Testis (tissue), 3 donors: ENCODE measurements around the gene L3MBTL4. TPM values are rescaled to one million over a fixed set of nuclear protein-coding genes. Genes with fewer than 3 reads are reported as not detected.
A peak's percentile ranks its signal among the peaks of the same experiment; 100 is the strongest.

ENCODE experiments used
- DNase-seq: peaks from one replicate; pipeline ENCODE4 v3.0.0-alpha.2; 2019
- H3K27ac ChIP-seq, 2 donors: fragments of 200-600 bp; sonication (generic); one replicate each; pipeline ENCODE4 v1.5.1; 2019
- H3K27me3 ChIP-seq: fragments of 200-600 bp; sonication (generic); one replicate; pipeline ENCODE4 v1.5.1; 2019
- H3K36me3 ChIP-seq: fragments of 200-600 bp; sonication (generic); one replicate; pipeline ENCODE4 v1.5.1; 2017; ENCODE audit warnings: low read depth; ENCODE audit errors: missing control alignments
- H3K4me1 ChIP-seq: fragments of 200-600 bp; sonication (generic); one replicate; pipeline ENCODE4 v1.5.1; 2019
- H3K4me3 ChIP-seq, 2 donors: fragments of 200-600 bp; sonication (generic); one replicate each; pipeline ENCODE4 v1.5.1; 2017 to 2019
- H3K9me3 ChIP-seq: fragments of 200-600 bp; sonication (generic); one replicate; pipeline ENCODE4 v1.5.1; 2017
- POLR2A ChIP-seq: fragments of 450-650 bp; IDR thresholded peaks from one replicate; pipeline ENCODE4 v1.6.1; 2017; ENCODE audit warnings: antibody characterized with exemption, mild to moderate bottlenecking, moderate library complexity
- WGBS, 2 donors: methylation state at CpG; one replicate each; pipeline ENCODE4 v1.1.5; 2018; 5-methylcytosine and 5-hydroxymethylcytosine counted together
- intact Hi-C: fragments of 100-400 bp; cut with DNase I; formaldehyde crosslinking; loops from one replicate; pipeline ENCODE4 v1.15.1; 2023; ENCODE audit warnings: low total_unique reads
- polyA plus RNA-seq: library from polyadenylated mRNA; stranded (reverse); fragments of 350-450 nt; fragmentation: Illumina TruSeq; extraction: RNeasy Lipid Tissue Mini Kit (QIAGEN cat#74804); gene quantifications from one replicate; pipeline ENCODE4 v1.2.3, GENCODE V29; 2014; ENCODE audit warnings: low read depth, low replicate concordance; ENCODE audit not compliant: insufficient read depth
- total RNA-seq, 2 donors: library from RNA; depleted of rRNA; stranded (reverse); fragments of >200 nt; gene quantifications; one replicate each; pipeline ENCODE4 v1.2.3, GENCODE V29; 2016
- TF ChIP-seq, protein P1 (sequence below), 3 experiments: fragments of 450-650 bp in 2 of 3; fragments of 200-600 bp in 1 of 3; sonication (generic) in 1 of 3; IDR thresholded peaks; one replicate each; pipeline ENCODE4 v1.5.1; 2016 to 2019; ENCODE audit warnings: antibody characterized with exemption in 3 of 3, mild to moderate bottlenecking in 2 of 3, moderate library complexity in 1 of 3

Gene L3MBTL4
- total and polyA plus RNA-seq, 3 donors from 2014 or later = 26.6 to 50.9 (median 46.2) TPM

DNA sequence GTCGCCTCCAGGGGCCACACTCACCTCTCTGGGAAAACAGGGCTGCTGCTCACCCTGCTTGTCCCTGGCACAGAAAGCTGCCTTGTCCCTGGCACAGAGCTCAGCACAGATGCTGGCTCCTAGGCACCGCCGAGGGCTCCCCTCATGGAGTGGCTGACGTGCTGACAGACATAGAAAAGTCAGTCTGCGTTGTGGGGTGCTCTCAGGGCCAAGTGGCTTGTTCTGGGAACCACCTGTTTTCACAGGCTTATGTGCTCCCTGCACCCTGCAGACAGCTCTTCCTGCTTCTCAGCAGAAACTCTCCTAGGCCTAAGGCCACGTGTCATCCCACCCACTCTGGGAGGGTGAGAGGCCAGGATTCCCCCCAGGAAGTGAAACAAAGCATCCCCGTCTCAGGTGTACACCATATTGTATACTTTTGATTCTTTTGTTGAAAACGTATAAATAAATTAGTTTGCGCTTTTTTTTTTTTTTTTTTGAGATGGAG, 434.7 kb downstream of the L3MBTL4 start:
- H3K9me3 ChIP-seq = no peaks in the 10 kb centered on the region
- intact Hi-C loops = no loop called here
- H3K4me3 ChIP-seq = no peak overlapping the region
- no peaks in the 10 kb centered on the region for H3K27me3 ChIP-seq
- 76 to 92% methylated on average over 9 of the region's 9 CpGs for whole genome bisulfite sequencing, 2 donors
- DNase-seq = no peak
- peak overlapping the region in 1 of 2 donors; percentile 50 for H3K27ac ChIP-seq
- peaks cover 12% of the 10 kb centered on the region for H3K4me1 ChIP-seq
- TF ChIP-seq, protein P1, sequence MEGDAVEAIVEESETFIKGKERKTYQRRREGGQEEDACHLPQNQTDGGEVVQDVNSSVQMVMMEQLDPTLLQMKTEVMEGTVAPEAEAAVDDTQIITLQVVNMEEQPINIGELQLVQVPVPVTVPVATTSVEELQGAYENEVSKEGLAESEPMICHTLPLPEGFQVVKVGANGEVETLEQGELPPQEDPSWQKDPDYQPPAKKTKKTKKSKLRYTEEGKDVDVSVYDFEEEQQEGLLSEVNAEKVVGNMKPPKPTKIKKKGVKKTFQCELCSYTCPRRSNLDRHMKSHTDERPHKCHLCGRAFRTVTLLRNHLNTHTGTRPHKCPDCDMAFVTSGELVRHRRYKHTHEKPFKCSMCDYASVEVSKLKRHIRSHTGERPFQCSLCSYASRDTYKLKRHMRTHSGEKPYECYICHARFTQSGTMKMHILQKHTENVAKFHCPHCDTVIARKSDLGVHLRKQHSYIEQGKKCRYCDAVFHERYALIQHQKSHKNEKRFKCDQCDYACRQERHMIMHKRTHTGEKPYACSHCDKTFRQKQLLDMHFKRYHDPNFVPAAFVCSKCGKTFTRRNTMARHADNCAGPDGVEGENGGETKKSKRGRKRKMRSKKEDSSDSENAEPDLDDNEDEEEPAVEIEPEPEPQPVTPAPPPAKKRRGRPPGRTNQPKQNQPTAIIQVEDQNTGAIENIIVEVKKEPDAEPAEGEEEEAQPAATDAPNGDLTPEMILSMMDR (IDR thresholded peaks at IDR 0.05) = no peak
- TF ChIP-seq POLR2A = no peak
- H3K36me3 ChIP-seq = no peaks in the 10 kb centered on the region

DNA sequence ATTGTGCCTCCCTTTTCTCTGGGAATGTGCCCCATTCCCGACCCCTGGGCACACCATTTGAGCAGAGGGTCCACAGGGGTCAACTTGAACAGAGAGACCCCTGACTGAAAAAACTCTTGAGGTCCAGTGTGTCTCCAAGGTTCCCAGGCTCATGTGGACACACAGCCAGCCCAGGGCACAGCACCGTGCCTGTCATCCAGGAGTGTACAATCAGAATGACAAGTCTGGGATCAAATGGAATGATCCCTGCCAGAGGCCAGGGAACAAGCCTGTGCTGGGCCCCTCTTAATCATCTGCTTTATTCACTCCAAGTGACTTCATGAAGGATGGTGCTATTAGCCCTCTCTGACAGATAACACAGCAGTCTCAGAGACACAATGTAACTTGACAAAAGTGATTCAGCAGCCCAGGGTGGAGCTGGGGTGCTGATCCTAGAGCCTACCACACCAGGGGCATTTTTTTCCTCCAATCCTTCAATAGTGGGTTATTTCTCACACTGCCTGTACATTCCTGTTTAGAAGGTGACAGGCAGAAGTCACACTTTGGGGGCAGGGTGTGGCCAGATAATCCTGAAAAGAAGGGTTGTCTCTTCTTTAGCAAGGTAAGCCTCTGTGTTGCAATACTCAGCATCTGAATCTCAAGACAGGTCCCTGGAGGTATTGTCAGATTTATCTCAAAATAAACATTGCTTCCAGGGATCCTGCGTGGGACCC, 435.4 kb downstream of the L3MBTL4 start:
- Histone ChIP-seq H3K9me3 (no peaks in the 10 kb centered on the region), H3K4me3 (no peak overlapping the region), H3K27ac (peak overlapping the region; percentile 41 to 50), H3K36me3 (no peaks in the 10 kb centered on the region), H3K4me1 (peaks cover 12% of the 10 kb centered on the region), H3K27me3 (no peaks in the 10 kb centered on the region)
- intact Hi-C loops = no loop called here
- no peak for TF ChIP-seq POLR2A
- TF ChIP-seq, protein P1 (IDR thresholded peaks at IDR 0.05) = no peak
- DNase-seq = peak; percentile 27
- 79 to 89% methylated on average over 2 to 3 of the region's 3 CpGs for WGBS, 2 donors

DNA sequence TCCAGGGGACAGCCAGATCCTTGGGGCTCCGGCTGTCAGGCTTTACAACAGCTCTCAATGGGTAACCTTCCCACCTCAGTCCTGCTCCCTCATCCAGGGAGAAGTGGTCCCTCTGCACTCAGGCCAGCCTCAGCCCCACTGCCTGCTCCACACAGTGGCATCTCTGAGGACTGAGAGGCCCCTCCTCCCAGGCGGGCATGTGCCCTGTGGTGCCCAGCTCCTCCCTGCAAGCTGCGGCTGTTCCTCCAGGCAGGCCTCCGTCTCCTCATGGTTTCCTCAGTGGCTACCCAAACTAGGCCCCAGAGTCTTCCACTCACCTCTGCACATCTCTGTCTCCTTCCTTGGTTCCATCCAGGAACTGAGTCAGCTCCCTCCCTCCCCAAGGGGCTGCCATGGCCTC, 437.7 kb downstream of the L3MBTL4 start:
- TF ChIP-seq, protein P1 (IDR thresholded peaks at IDR 0.05) = no peak
- Histone ChIP-seq H3K27me3 (no peaks in the 10 kb centered on the region), H3K4me3 (no peak overlapping the region), H3K27ac (no peak overlapping the region), H3K9me3 (no peaks in the 10 kb centered on the region), H3K36me3 (no peaks in the 10 kb centered on the region), H3K4me1 (peaks cover 12% of the 10 kb centered on the region)
- intact Hi-C loops = no loop called here
- 90 to 96% methylated on average over 3 to 4 of the region's 4 CpGs for WGBS, 2 donors
- DNase-seq = no peak

DNA sequence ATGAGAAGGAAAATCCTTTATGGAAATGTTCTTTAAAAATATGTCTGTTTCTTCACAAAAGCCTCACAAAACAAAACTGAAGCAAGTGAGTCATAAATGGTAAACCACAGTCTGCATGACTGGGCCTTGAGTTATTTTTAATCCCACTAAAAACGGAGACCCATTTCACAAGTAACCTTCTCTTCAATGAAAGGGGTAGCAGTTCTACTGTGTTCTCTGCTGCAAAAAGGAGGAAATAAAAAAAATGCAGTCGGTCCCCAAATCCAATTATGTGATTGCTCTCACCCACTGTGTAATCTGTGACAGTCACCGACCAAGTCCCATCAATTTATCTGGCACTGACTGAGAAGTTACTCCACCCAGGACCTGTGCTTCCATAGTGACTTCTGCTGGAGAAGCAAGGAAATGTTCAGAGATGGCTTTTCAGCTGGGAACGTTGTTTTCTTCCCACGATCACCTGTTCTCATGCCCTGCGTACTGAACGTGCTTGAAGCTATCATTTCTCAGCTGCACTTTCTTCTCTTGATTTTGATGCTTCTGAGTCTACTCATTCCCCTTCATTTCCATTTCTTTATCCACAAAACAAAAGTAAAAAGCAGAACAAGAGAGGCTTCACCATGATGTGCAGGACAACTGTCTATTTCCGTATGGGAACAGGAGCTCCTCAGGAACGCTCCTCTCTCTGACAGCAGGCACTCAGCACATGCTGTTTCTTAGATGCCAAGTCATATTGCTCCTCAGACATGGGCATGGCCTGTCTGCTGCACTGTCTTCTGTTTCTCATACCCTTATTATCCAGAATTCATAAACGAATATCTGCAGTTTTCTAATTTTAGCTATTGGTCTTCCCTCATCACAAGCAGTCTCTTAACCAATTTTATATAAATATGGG, 439.4 kb downstream of the L3MBTL4 start:
- peaks cover 6% of the 10 kb centered on the region for H3K4me1 ChIP-seq
- intact Hi-C loops = no loop called here
- H3K27ac ChIP-seq = no peak overlapping the region
- H3K4me3 ChIP-seq = no peak overlapping the region
- H3K27me3 ChIP-seq = no peaks in the 10 kb centered on the region
- WGBS, 2 donors = 81 to 88% methylated on average over 10 of the region's 10 CpGs
- TF ChIP-seq POLR2A = no peak
- H3K36me3 ChIP-seq = no peaks in the 10 kb centered on the region
- H3K9me3 ChIP-seq = no peaks in the 10 kb centered on the region
- no peak for DNase-seq

DNA sequence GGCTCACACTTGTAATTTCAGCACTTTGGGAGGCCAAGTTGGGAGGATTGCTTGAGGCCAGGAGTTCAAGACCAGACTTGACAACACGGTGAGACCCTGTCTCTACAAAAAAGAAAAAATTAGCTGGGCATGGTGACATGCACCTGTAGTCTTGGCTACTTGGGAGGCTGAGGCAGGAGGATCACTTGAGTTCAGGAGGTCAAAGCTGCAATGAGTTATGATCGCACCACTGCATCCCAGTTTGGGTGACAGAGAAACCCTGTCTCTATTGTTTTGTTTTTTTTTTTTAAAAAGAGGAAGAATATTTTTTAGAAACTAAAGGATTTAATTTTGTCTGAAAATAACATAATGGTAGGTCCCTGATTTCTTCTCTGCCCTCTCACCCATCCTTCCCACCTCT, 440.0 kb downstream of the L3MBTL4 start:
- no peaks in the 10 kb centered on the region for H3K36me3 ChIP-seq
- H3K4me3 ChIP-seq = no peak overlapping the region
- H3K27ac ChIP-seq = no peak overlapping the region
- TF ChIP-seq, protein P1 (IDR thresholded peaks at IDR 0.05) = no peak
- no peak for TF ChIP-seq POLR2A
- DNase-seq = no peak
- no peaks in the 10 kb centered on the region for H3K9me3 ChIP-seq
- intact Hi-C loops = no loop called here
- no peaks in the 10 kb centered on the region for H3K27me3 ChIP-seq
- WGBS, 2 donors = 84 to 91% methylated on average over 2 of the region's 2 CpGs
- peaks cover 6% of the 10 kb centered on the region for H3K4me1 ChIP-seq
